Activated T-helper 2 cell treated with anti-CD3 and anti-CD28 coated beads, Interferon-gamma antibody, Interleukin-2, Interleukin-4, amounts not matched to agents 10 μg/mL and 5 μg/mL and 100 μg/mL, durations not matched to agents 14 hours and 24 hours and 36 hours (primary cell): ENCODE results near the gene KRT39. TPM values are rescaled to one million over a fixed set of nuclear protein-coding genes. Genes with fewer than 3 reads are reported as not detected.

Source experiments
- total RNA-seq: library from RNA; stranded (reverse); gene quantifications from 2 replicates; pipeline ENCODE4 v1.2.3, GENCODE V29; 2022

KRT39 gene
- total RNA-seq, 1 donor from 2014 or later: not detected

Other genes with a start within 250 kb of the KRT39 start
- not detected in 2 replicates for gene KRT25, start 211.6 kb downstream of the KRT39 start, total RNA-seq
- not detected in 2 replicates for gene KRT26, start 194.7 kb downstream of the KRT39 start, total RNA-seq
- not detected in 2 replicates for gene KRT27, start 184.4 kb downstream of the KRT39 start, total RNA-seq
- gene KRT28, start 167.0 kb downstream of the KRT39 start, total RNA-seq: not detected in 2 replicates
- 27.8 and 29.1 TPM in 2 replicates for gene KRT10, start 144.3 kb downstream of the KRT39 start, total RNA-seq
- gene KRT12, start 99.7 kb downstream of the KRT39 start, total RNA-seq: not detected in 2 replicates
- not detected in 2 replicates for gene KRT20, start 81.7 kb downstream of the KRT39 start, total RNA-seq
- gene KRT23, start 29.3 kb downstream of the KRT39 start, total RNA-seq: not detected in 2 replicates
- gene KRT40, start 17.4 kb upstream of the KRT39 start, total RNA-seq: not detected in 2 replicates
- not detected in 2 replicates for gene KRTAP3-3, start 27.2 kb upstream of the KRT39 start, total RNA-seq
- gene KRTAP3-2, start 33.0 kb upstream of the KRT39 start, total RNA-seq: not detected in 2 replicates
- gene KRTAP3-1, start 42.2 kb upstream of the KRT39 start, total RNA-seq: not detected in 2 replicates
- not detected in 2 replicates for gene KRTAP1-5, start 60.3 kb upstream of the KRT39 start, total RNA-seq
- gene KRTAP1-4, start 63.2 kb upstream of the KRT39 start, total RNA-seq: not detected in 2 replicates
- gene KRTAP1-3, start 67.9 kb upstream of the KRT39 start, total RNA-seq: not detected in 2 replicates
- gene KRTAP1-1, start 74.5 kb upstream of the KRT39 start, total RNA-seq: not detected in 2 replicates
- gene KRTAP2-1, start 80.4 kb upstream of the KRT39 start, total RNA-seq: not detected in 2 replicates
- gene KRTAP2-2, start 88.3 kb upstream of the KRT39 start, total RNA-seq: not detected in 2 replicates
- gene KRTAP2-3, start 93.2 kb upstream of the KRT39 start, total RNA-seq: not detected in 2 replicates
- not detected in 2 replicates for gene KRTAP2-4, start 98.9 kb upstream of the KRT39 start, total RNA-seq
- gene KRTAP4-7, start 117.2 kb upstream of the KRT39 start, total RNA-seq: not detected in 2 replicates
- not detected in 2 replicates for gene KRTAP4-8, start 131.2 kb upstream of the KRT39 start, total RNA-seq
- not detected in 2 replicates for gene KRTAP4-16, start 135.3 kb upstream of the KRT39 start, total RNA-seq
- gene KRTAP4-9, start 138.4 kb upstream of the KRT39 start, total RNA-seq: not detected in 2 replicates
- gene KRTAP4-11, start 151.4 kb upstream of the KRT39 start, total RNA-seq: not detected in 2 replicates
- gene KRTAP4-12, start 157.2 kb upstream of the KRT39 start, total RNA-seq: not detected in 2 replicates
- gene KRTAP4-6, start 173.6 kb upstream of the KRT39 start, total RNA-seq: not detected in 2 replicates
- gene KRTAP4-5, start 182.9 kb upstream of the KRT39 start, total RNA-seq: not detected in 2 replicates
- gene KRTAP4-4, start 193.8 kb upstream of the KRT39 start, total RNA-seq: not detected in 2 replicates
- gene KRTAP4-3, start 201.3 kb upstream of the KRT39 start, total RNA-seq: not detected in 2 replicates
- not detected in 2 replicates for gene KRTAP4-2, start 211.3 kb upstream of the KRT39 start, total RNA-seq
- gene KRTAP4-1, start 218.0 kb upstream of the KRT39 start, total RNA-seq: not detected in 2 replicates
- not detected in 2 replicates for gene KRTAP9-1, start 222.9 kb upstream of the KRT39 start, total RNA-seq